ENCODE data around the gene B4GALNT1. TPM values are rescaled to one million over a fixed set of nuclear protein-coding genes. Genes with fewer than 3 reads are reported as not detected.
"Not testable (repeated sequence)": the region's sequence is repeated elsewhere in the genome, so short reads cannot be mapped to it uniquely, and the experiment has no call there.

Gene B4GALNT1
- total RNA-seq, result 0.04 TPM

GRCh38 chr12:57632958-57633840 is at the start of gene B4GALNT1:
B4GALNT1 (minus strand) TSS chr12:57633201; CDS start chr12:57632132, 1,069 bp downstream.
- ATAC-seq, result peak; percentile 77

- no peak for ATAC-seq
These were observed 46.7 kb upstream of the B4GALNT1 start for GRCh38 chr12:57679697-57680096.

DNA sequence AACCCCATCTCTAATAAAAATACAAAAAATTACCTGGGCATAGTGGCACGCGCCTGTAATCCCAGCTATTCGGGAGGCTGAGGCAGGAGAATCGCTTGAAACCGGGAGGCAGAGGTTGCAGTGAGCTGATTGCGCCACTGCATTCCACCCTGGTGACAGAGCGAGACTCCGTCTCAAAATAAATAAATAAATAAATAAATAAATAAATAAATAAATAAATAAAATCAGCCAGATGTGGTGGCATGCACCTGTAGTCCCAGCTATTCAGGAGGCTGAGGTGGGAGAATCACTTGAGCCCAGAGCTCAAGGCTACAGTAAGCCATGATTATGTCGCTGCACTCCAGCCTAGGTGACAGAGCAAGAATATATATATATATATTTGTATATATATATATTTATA is 44.9 kb upstream of the B4GALNT1 start:
- not testable (repeated sequence) for ATAC-seq

GRCh38 chr12:57674691-57675090 is 41.7 kb upstream of the B4GALNT1 start:
- no peak for ATAC-seq

DNA sequence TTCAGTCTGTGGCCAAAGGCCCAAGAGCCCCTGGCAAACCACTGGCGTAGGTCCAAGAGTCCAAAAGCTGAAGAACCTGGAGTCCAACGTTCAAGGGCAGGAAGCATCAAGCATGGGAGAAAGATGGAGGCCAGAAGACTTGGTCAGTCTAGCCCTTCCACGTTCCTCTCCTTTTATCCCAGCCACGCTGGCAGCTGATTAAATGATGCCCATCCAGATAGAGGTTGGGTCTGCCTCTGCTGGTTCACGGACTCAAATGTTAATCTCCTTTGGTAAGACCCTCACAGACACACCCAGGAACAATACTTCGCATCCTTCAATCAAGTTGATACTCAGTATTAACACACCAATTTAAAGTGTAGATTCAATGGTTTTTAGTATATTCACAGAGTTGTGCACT is 39.8 kb upstream of the B4GALNT1 start:
- ATAC-seq, result no peak

GRCh38 chr12:57671811-57672210 is 38.8 kb upstream of the B4GALNT1 start:
- ATAC-seq, result not testable (repeated sequence)

DNA sequence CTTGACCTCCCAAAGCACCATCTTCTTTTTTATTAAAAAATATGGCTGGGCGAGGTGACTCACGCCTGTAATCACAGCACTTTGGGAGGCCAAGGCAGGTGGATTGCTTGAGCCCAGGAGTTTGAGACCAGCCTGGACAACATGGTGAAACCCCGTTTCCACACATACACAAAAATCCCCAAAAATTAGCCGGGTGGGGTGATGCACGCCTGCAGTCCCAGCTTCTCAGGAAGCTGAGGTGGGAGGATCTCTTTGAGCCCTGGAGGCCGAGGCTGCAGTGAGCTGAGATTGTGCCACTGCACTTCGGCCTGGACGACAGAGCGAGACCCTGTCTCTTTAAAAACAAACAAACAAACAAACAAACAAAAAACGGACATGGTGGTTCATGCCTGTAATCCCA is 36.7 kb upstream of the B4GALNT1 start:
- ATAC-seq, result not testable (repeated sequence)

GRCh38 chr12:57666897-57667296 is 33.9 kb upstream of the B4GALNT1 start:
- ATAC-seq, result no peak

DNA sequence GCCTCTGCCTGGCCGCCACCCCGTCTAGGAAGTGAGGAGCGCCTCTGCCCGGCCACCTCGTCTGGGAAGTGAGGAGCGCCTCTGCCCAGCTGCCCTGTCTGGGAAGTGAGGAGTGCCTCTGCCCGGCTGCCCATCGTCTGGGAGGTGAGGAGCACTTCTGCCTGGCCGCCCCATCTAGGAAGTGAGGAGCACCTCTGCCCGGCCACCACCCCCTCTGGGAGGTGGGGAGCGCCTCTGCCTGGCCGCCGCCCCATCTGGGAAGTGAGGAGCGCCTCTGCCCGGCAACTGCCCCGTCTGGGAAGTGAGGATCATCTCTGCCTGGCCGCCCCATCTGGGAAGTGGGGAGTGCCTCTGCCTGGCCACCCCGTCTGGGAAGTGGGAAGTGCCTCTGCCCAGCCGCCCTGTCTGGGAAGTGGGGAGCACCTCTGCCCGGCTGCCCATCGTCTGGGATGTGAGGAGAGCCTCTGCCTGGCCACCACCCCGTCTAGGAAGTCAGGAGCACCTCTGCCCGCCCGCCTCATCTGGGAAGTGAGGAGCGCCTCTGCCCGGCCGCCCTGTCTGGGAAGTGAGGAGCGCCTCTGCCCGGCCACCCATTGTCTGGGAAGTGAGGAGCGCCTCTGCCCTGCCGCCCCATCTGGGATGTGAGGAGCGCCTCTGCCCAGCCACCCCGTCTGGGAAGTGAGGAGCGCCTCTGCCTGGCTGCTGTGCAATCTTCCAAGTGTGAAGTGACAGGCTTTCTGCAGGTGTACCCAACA is 32.2 kb upstream of the B4GALNT1 start:
- ATAC-seq, result not testable (repeated sequence)

DNA sequence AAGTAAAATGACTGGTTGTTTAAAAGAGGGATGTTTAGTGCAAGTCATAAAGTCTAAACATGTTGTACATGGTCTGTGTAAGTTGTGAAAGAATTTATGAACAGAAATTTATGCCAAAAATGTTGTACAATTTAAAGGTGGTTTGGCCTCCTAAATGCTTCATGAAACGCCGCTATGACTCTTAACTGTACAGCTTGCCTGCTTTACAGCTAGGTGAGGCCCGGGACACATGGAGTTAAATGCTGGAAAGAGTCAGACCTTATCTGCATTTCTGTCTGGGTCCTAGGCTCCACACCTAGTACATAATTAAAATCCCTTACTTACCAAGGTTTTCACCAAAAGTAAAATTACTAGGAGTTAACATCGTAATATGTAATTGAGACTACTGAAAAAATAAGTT is 28.4 kb upstream of the B4GALNT1 start:
- ATAC-seq, result no peak

- ATAC-seq, result no peak
These were observed 25.9 kb upstream of the B4GALNT1 start for GRCh38 chr12:57658890-57659289.

DNA sequence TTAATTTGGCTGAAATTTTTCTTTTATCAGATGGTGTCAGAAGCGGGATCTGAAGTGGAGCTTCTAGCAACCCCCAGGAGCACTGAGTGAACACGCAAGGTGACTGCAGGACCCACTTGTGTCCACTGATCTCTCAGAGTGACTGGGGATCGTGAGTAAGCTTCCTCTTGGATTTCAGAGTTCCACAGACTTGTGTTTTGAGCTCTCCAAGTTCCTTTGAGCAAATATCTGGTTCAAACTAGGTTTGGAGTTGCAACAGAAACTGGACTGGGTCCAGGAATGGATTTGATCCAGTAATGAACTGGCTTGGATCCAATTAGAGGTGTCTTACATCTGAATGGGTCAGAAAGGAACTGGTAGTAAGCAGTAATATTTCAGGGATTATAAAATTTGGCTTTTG is 24.7 kb upstream of the B4GALNT1 start:
- peak; percentile 57 for ATAC-seq

DNA sequence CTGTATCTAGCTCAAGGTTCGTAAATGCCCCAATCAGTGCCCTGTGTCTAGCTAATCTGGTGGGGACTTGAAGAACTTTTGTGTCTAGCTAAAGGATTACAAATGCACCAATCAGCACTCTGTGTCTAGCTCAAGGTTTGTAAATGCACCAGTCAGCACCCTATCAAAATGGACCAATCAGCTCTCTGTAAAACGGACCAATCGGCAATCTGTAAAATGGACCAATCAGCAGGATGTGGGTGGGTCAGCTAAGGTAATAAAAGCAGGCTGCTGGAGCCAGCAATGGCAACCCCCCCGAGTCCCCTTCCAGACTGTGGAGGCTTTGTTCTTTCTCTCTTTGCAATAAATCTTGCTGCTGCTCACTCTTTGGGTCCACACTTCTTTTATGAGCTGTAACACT is 23.4 kb upstream of the B4GALNT1 start:
- ATAC-seq, result not testable (repeated sequence)

- ATAC-seq, result no peak
These were observed 22.7 kb upstream of the B4GALNT1 start for GRCh38 chr12:57655541-57656240.

GRCh38 chr12:57654042-57654441 is 21.0 kb upstream of the B4GALNT1 start:
- no peak for ATAC-seq

- not testable (repeated sequence) for ATAC-seq
These were observed 13.7 kb upstream of the B4GALNT1 start for GRCh38 chr12:57646659-57647049.

DNA sequence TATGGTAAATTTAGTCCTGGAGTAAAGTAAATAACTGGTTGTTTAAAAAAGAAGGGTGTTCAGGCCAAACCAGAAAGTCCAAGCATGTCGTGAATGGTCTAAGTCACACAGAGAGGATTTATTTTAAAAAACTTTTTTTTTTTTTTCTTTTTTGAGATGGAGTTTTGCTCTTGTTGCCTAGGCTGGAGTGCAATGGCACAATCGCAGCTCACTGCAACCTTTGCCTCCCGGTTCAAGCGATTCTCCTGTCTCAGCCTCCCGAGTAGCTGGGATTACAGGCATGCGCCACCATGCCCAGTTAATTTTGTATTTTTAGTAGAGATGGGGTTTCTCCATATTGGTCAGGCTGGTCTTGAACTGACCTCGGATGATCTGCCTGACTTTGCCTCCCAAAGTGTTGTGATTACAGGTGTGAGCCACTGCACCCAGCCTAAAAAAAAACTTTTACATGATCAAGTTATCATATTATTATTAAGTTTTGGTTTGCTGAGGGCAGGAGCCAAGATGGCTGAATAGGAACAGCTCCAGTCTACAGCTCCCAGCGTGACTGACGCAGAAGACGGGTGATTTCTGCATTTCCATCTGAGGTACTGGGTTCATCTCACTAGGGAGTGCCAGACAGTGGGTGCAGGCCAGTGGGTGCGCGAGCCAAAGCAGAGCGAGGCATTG is 13.1 kb upstream of the B4GALNT1 start:
- ATAC-seq, result not testable (repeated sequence)

GRCh38 chr12:57641699-57642442 is 8.9 kb upstream of the B4GALNT1 start:
- no peak for ATAC-seq

- ATAC-seq, result no peak
These were observed 7.4 kb upstream of the B4GALNT1 start for GRCh38 chr12:57640175-57641042.

DNA sequence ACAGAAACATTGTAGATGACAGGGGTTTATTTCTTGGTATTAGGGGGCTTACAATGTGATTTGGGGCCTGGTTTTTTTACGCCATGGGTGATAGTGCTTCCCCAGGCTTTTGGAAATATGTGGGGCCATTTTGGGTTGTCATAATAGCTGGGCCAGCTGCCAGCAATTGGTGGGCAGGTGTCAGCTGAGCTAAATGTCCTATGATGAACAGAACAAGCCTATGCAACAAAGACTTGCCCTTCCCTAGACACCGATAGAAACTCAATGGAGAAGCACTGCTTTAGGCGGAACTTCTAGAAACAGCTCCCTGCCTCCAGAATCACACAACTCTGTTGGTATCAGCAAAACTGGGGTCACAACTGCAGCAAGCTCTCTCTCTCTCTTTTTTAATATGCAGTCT is 5.1 kb upstream of the B4GALNT1 start:
- ATAC-seq, result no peak

DNA sequence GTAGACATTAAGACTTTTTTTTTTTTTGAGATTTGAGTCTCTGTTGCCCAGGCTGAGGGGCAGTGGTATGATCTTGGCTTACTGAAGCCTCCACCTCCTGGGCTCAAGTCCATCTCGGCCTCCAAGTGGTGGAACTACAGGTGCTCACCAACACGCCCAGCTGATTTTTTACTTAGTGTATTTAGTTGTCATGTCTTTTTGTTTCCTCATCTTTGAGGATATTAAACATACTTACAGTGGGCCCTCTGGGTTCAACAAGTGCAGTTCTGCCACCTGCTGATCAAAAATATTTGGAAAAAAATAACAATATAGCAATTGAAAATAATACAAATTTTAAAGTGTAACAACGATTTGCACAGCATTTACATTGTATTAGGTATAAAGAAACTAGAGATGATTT is 4.4 kb upstream of the B4GALNT1 start:
- no peak for ATAC-seq
